HEK293 (cell line): Measurements from ENCODE around the gene ANKRD16.

Source experiments
- CTCF ChIA-PET: fragments of 350-600 bp; formaldehyde crosslinking; extraction: SDS; loops from one replicate; lab custom pipeline; 2021; ENCODE audit warnings: antibody characterized with exemption; lab: Yijun Ruan, JAX
- POLR2A ChIA-PET: fragments of 300-600 bp; formaldehyde crosslinking; extraction: SDS; loops from one replicate; lab custom pipeline; 2020; ENCODE audit warnings: antibody characterized with exemption, inconsistent platforms; lab: Yijun Ruan, JAX
- H3K27ac ChIP-seq: fragments of 200-500 bp; sonication (Bioruptor generic); 2 replicates; pipeline ENCODE4 v1.5.1; 2014; ENCODE audit warnings: low read depth, low read length, control low read depth, inconsistent platforms; ENCODE audit errors: extremely low read depth
- H3K36me3 ChIP-seq, 2 experiments: fragments of 200-500 bp in 1 of 2; sonication (Bioruptor generic) in 1 of 2; 1 replicate in 1 of 2; 2 replicates in 1 of 2; pipeline ENCODE4 v1.5.1; 2014 to 2017; ENCODE audit warnings: inconsistent platforms in 2 of 2, low read length in 2 of 2; ENCODE audit not compliant: control insufficient read depth in 2 of 2, insufficient read depth in 1 of 2
- H3K4me1 ChIP-seq: fragments of 200-500 bp; sonication (Bioruptor generic); 2 replicates; pipeline ENCODE4 v1.5.1; 2014; ENCODE audit warnings: mild to moderate bottlenecking, low read length, inconsistent platforms; ENCODE audit not compliant: control insufficient read depth, insufficient read depth
- H3K4me3 ChIP-seq: 2 replicates; pipeline ENCODE4 v1.5.1; 2011; ENCODE audit warnings: low read depth, mild to moderate bottlenecking, control low read depth, low read length, moderate library complexity
- H3K9me3 ChIP-seq: fragments of 200-500 bp; sonication (Bioruptor generic); 2 replicates; pipeline ENCODE4 v1.5.1; 2014; ENCODE audit warnings: low read depth, low read length, inconsistent platforms; ENCODE audit not compliant: control insufficient read depth, insufficient read depth
- GLIS2 ChIP-seq: fragments of 450-650 bp; formaldehyde crosslinking; IDR thresholded peaks from 2 replicates; pipeline ENCODE4 v1.5.1; 2016; ENCODE audit warnings: missing biosample characterization, missing genetic modification characterization
- MEIS1 ChIP-seq: sonication (generic); formaldehyde crosslinking; IDR thresholded peaks from 2 replicates; pipeline ENCODE4 v1.8.1; 2022; ENCODE audit warnings: missing genetic modification reagents, mild to moderate bottlenecking, borderline replicate concordance
- TCF7L2 ChIP-seq: IDR thresholded peaks from 2 replicates; pipeline ENCODE4 v1.6.1; 2011; ENCODE audit warnings: low read depth, mild to moderate bottlenecking, inconsistent platforms, low read length, moderate library complexity, borderline replicate concordance
- ZBTB21 ChIP-seq: fragments of 450-650 bp; formaldehyde crosslinking; IDR thresholded peaks from 2 replicates; pipeline ENCODE4 v1.5.1; 2017; ENCODE audit warnings: missing biosample characterization, missing genetic modification characterization
- ZFP69B ChIP-seq: fragments of 450-650 bp; formaldehyde crosslinking; IDR thresholded peaks from 2 replicates; pipeline ENCODE4 v1.5.1; 2016; ENCODE audit warnings: missing biosample characterization, missing genetic modification characterization
- ZNF239 ChIP-seq: fragments of 450-650 bp; formaldehyde crosslinking; IDR thresholded peaks from 2 replicates; pipeline ENCODE4 v1.5.1; 2016; ENCODE audit warnings: missing biosample characterization, missing genetic modification characterization
- ZNF324 ChIP-seq: fragments of 450-650 bp; formaldehyde crosslinking; IDR thresholded peaks from 2 replicates; pipeline ENCODE4 v1.5.1; 2016; ENCODE audit warnings: missing biosample characterization, missing genetic modification characterization
- ZNF416 ChIP-seq: fragments of 450-650 bp; formaldehyde crosslinking; IDR thresholded peaks from 2 replicates; pipeline ENCODE4 v1.5.1; 2016; ENCODE audit warnings: missing biosample characterization, missing genetic modification characterization
- ZNF433 ChIP-seq: fragments of 450-650 bp; formaldehyde crosslinking; IDR thresholded peaks from 2 replicates; pipeline ENCODE4 v1.5.1; 2016; ENCODE audit warnings: missing biosample characterization, missing genetic modification characterization, low read depth
- ZNF473 ChIP-seq: fragments of 450-650 bp; formaldehyde crosslinking; IDR thresholded peaks from 2 replicates; pipeline ENCODE4 v1.5.1; 2017; ENCODE audit warnings: missing biosample characterization, missing genetic modification characterization
- ZNF571 ChIP-seq: fragments of 450-650 bp; formaldehyde crosslinking; IDR thresholded peaks from 2 replicates; pipeline ENCODE4 v1.5.0; 2017; ENCODE audit warnings: missing biosample characterization, missing genetic modification characterization
- ZSCAN30 ChIP-seq: fragments of 450-650 bp; IDR thresholded peaks from 2 replicates; pipeline ENCODE4 v1.5.1; 2018; ENCODE audit warnings: missing biosample characterization, mild to moderate bottlenecking, missing genetic modification characterization, moderate library complexity
- TF ChIP-seq, protein P1 (sequence below): fragments of 450-650 bp; formaldehyde crosslinking; IDR thresholded peaks from 2 replicates; pipeline ENCODE4 v1.5.1; 2016; ENCODE audit warnings: missing biosample characterization, missing genetic modification characterization
- TF ChIP-seq, protein P2 (sequence below): fragments of 450-650 bp; formaldehyde crosslinking; IDR thresholded peaks from 2 replicates; pipeline ENCODE4 v1.5.0; 2017; ENCODE audit warnings: missing biosample characterization, missing genetic modification characterization, borderline replicate concordance
- TF ChIP-seq, protein P3 (sequence below): fragments of 450-650 bp; formaldehyde crosslinking; IDR thresholded peaks from 2 replicates; pipeline ENCODE4 v1.5.1; 2017; ENCODE audit warnings: missing biosample characterization, missing genetic modification characterization
- TF ChIP-seq, protein P4 (sequence below): fragments of 450-650 bp; formaldehyde crosslinking; IDR thresholded peaks from 2 replicates; pipeline ENCODE4 v1.5.1; 2017; ENCODE audit warnings: missing biosample characterization, missing genetic modification characterization
- TF ChIP-seq, protein P5 (sequence below): fragments of 450-650 bp; formaldehyde crosslinking; IDR thresholded peaks from 2 replicates; pipeline ENCODE4 v1.5.1; 2016; ENCODE audit warnings: missing biosample characterization, missing genetic modification characterization

Gene ANKRD16

DNA sequence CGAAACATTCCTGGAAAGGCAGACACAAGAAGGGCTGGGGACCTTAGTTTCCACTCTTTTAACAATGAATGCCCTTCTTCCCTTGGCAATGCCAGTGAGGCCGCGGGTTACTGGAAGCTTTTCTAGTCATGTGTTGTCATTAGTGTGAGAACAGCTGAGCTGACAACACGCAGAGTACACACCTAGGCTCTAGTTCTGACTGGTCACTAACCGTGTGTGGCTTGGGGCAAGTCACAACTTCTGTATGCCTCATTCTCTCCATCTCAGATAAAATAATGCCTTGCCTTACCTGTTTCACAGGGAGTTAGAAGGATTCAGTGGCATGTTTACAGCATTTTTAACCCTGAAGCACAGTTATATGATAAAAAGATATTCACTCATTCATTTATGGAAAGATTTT is 32.1 kb upstream of the ANKRD16 start (continued):
- TF ChIP-seq, protein P1, sequence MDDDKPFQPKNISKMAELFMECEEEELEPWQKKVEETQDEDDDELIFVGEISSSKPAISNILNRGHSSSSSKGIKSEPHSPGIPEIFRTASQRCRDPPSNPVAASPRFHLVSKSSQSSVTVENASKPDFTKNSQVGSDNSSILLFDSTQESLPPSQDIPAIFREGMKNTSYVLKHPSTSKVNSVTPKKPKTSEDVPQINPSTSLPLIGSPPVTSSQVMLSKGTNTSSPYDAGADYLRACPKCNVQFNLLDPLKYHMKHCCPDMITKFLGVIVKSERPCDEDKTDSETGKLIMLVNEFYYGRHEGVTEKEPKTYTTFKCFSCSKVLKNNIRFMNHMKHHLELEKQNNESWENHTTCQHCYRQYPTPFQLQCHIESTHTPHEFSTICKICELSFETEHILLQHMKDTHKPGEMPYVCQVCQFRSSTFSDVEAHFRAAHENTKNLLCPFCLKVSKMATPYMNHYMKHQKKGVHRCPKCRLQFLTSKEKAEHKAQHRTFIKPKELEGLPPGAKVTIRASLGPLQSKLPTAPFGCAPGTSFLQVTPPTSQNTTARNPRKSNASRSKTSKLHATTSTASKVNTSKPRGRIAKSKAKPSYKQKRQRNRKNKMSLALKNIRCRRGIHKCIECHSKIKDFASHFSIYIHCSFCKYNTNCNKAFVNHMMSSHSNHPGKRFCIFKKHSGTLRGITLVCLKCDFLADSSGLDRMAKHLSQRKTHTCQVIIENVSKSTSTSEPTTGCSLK (tag by site-specific recombination), result no peak
- TF ChIP-seq, protein P2, sequence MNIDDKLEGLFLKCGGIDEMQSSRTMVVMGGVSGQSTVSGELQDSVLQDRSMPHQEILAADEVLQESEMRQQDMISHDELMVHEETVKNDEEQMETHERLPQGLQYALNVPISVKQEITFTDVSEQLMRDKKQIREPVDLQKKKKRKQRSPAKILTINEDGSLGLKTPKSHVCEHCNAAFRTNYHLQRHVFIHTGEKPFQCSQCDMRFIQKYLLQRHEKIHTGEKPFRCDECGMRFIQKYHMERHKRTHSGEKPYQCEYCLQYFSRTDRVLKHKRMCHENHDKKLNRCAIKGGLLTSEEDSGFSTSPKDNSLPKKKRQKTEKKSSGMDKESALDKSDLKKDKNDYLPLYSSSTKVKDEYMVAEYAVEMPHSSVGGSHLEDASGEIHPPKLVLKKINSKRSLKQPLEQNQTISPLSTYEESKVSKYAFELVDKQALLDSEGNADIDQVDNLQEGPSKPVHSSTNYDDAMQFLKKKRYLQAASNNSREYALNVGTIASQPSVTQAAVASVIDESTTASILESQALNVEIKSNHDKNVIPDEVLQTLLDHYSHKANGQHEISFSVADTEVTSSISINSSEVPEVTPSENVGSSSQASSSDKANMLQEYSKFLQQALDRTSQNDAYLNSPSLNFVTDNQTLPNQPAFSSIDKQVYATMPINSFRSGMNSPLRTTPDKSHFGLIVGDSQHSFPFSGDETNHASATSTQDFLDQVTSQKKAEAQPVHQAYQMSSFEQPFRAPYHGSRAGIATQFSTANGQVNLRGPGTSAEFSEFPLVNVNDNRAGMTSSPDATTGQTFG (tag by site-specific recombination), result no peak
- TF ChIP-seq, protein P3, sequence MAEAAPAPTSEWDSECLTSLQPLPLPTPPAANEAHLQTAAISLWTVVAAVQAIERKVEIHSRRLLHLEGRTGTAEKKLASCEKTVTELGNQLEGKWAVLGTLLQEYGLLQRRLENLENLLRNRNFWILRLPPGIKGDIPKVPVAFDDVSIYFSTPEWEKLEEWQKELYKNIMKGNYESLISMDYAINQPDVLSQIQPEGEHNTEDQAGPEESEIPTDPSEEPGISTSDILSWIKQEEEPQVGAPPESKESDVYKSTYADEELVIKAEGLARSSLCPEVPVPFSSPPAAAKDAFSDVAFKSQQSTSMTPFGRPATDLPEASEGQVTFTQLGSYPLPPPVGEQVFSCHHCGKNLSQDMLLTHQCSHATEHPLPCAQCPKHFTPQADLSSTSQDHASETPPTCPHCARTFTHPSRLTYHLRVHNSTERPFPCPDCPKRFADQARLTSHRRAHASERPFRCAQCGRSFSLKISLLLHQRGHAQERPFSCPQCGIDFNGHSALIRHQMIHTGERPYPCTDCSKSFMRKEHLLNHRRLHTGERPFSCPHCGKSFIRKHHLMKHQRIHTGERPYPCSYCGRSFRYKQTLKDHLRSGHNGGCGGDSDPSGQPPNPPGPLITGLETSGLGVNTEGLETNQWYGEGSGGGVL, result no peak
- TF ChIP-seq, protein P4, sequence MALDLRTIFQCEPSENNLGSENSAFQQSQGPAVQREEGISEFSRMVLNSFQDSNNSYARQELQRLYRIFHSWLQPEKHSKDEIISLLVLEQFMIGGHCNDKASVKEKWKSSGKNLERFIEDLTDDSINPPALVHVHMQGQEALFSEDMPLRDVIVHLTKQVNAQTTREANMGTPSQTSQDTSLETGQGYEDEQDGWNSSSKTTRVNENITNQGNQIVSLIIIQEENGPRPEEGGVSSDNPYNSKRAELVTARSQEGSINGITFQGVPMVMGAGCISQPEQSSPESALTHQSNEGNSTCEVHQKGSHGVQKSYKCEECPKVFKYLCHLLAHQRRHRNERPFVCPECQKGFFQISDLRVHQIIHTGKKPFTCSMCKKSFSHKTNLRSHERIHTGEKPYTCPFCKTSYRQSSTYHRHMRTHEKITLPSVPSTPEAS (tag by site-specific recombination), result no peak
- TF ChIP-seq ZSCAN30 (tag by site-specific recombination), result no peak

DNA sequence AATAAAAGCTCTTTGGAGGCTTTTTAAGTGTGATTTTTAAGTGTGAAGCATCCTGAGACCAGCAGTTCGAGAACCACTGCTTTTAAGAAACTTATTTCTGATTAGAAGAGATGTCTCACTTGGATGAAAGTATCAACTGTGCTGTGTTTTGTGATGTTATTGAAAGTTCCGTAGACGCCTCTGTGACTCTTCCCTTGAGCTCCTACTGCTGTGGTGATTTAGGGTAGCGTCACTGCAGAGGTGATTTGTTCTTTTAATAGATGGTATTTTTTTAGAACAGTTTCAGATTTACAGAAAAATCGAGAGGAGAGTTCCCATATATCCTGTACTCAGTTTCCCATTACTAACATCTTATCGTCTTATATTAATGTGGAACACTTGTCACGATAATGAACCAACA is 29.9 kb upstream of the ANKRD16 start:
- H3K27ac ChIP-seq, result no peak overlapping the region
- TF ChIP-seq ZNF473, result no peak
- TF ChIP-seq MEIS1, result no peak
- TF ChIP-seq, protein P5, sequence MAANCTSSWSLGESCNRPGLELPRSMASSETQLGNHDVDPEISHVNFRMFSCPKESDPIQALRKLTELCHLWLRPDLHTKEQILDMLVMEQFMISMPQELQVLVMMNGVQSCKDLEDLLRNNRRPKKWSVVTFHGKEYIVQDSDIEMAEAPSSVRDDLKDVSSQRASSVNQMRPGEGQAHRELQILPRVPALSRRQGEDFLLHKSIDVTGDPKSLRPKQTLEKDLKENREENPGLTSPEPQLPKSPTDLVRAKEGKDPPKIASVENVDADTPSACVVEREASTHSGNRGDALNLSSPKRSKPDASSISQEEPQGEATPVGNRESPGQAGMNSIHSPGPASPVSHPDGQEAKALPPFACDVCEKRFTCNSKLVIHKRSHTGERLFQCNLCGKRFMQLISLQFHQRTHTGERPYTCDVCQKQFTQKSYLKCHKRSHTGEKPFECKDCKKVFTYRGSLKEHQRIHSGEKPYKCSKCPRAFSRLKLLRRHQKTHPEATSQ (tag by site-specific recombination), result no peak
- TF ChIP-seq ZBTB21 (tag by site-specific recombination), result no peak
- TF ChIP-seq ZNF239, result no peak
- TF ChIP-seq ZNF571, result no peak
- TF ChIP-seq, protein P1 (tag by site-specific recombination), result no peak
- TF ChIP-seq ZNF433 (tag by site-specific recombination), result no peak
- TF ChIP-seq ZNF416, result no peak
- no peak for TF ChIP-seq GLIS2 (tag by site-specific recombination)
- no peak for TF ChIP-seq ZNF324 (tag by site-specific recombination)
- TF ChIP-seq TCF7L2, result no peak
- no peak for TF ChIP-seq ZFP69B (tag by site-specific recombination)
- H3K4me3 ChIP-seq, result no peak overlapping the region
- CTCF ChIA-PET, result no interaction called here
- POLR2A ChIA-PET, result no interaction called here
- H3K9me3 ChIP-seq, result no peaks in the 10 kb centered on the region
- H3K36me3 ChIP-seq, result peaks cover 47 to 98% of the 10 kb centered on the region in 2 experiments
- no peaks in the 10 kb centered on the region for H3K4me1 ChIP-seq
